HG02970 (cell line): ENCODE results near the gene NPSR1.

Experiments
- ATAC-seq: cut with Tn5 transposase; IDR thresholded peaks from one replicate; pipeline ENCODE4 v1.9.1; 2021; ENCODE audit warnings: mild to moderate bottlenecking, moderate library complexity, moderate number of reproducible peaks; ENCODE audit not compliant: unreplicated experiment, low FRiP score

NPSR1 gene

GRCh38 chr7:34830390-34830789, 172.4 kb downstream of the NPSR1 start:
- no peak for ATAC-seq

GRCh38 chr7:34831436-34831835, 173.4 kb downstream of the NPSR1 start:
- no peak for ATAC-seq

GRCh38 chr7:34832020-34832419, 174.0 kb downstream of the NPSR1 start:
- ATAC-seq, result no peak

- no peak for ATAC-seq
Measured at GRCh38 chr7:34835901-34836600, 178.0 kb downstream of the NPSR1 start.

- ATAC-seq, result no peak
Measured at GRCh38 chr7:34837316-34837715, 179.3 kb downstream of the NPSR1 start.

GRCh38 chr7:34837801-34838201, 179.8 kb downstream of the NPSR1 start:
- ATAC-seq, result no peak

GRCh38 chr7:34838329-34838728, 180.3 kb downstream of the NPSR1 start:
- no peak for ATAC-seq

- no peak for ATAC-seq
Measured at GRCh38 chr7:34839645-34840044, 181.6 kb downstream of the NPSR1 start.

GRCh38 chr7:34840176-34840785, 182.3 kb downstream of the NPSR1 start:
- ATAC-seq, result no peak

- ATAC-seq, result no peak
Measured at GRCh38 chr7:34841326-34841725, 183.3 kb downstream of the NPSR1 start.

- no peak for ATAC-seq
Measured at GRCh38 chr7:34842782-34843181, 184.8 kb downstream of the NPSR1 start.

GRCh38 chr7:34844406-34844805, 186.4 kb downstream of the NPSR1 start:
- no peak for ATAC-seq

- no peak for ATAC-seq
Measured at GRCh38 chr7:34844936-34845665, 187.1 kb downstream of the NPSR1 start.

GRCh38 chr7:34845666-34846361, 187.8 kb downstream of the NPSR1 start:
- no peak for ATAC-seq

- no peak for ATAC-seq
Measured at GRCh38 chr7:34846976-34847375, 189.0 kb downstream of the NPSR1 start.

- no peak for ATAC-seq
Measured at GRCh38 chr7:34848670-34849069, 190.7 kb downstream of the NPSR1 start.

- ATAC-seq, result no peak
Measured at GRCh38 chr7:34849163-34849960, 191.3 kb downstream of the NPSR1 start.

- no peak for ATAC-seq
Measured at GRCh38 chr7:34849986-34850385, 192.0 kb downstream of the NPSR1 start.

- no peak for ATAC-seq
Measured at GRCh38 chr7:34850681-34851080, 192.7 kb downstream of the NPSR1 start.

GRCh38 chr7:34851431-34851830, 193.4 kb downstream of the NPSR1 start:
- ATAC-seq, result no peak
